H9 (cell line): ENCODE measurements around the gene ASPN. TPM values are rescaled to one million over a fixed set of nuclear protein-coding genes. Genes with fewer than 3 reads are reported as not detected.

Experiments
- DNase-seq: peaks from one replicate; pipeline ENCODE4 v3.0.0-alpha.2; 2017
- H2AFZ ChIP-seq: one replicate; pipeline ENCODE4 v1.6.1; 2013; ENCODE audit warnings: mild to moderate bottlenecking, low read length, control low read depth, moderate library complexity
- H2AK5ac ChIP-seq: 2 replicates; pipeline ENCODE4 v1.6.1; 2013; ENCODE audit warnings: low read length, control low read depth, mixed read lengths; ENCODE audit not compliant: insufficient read length
- H2BK120ac ChIP-seq: one replicate; pipeline ENCODE4 v1.6.1; 2013; ENCODE audit warnings: low read depth, mild to moderate bottlenecking, low read length, control low read depth, inconsistent platforms; ENCODE audit not compliant: poor library complexity, severe bottlenecking
- H2BK12ac ChIP-seq: 2 replicates; pipeline ENCODE4 v1.6.1; 2013; ENCODE audit warnings: low read length, control low read depth, mixed read lengths, low read depth; ENCODE audit not compliant: insufficient read length
- H2BK15ac ChIP-seq: 2 replicates; pipeline ENCODE4 v1.6.1; 2013; ENCODE audit warnings: low read depth, low read length, control low read depth
- H2BK20ac ChIP-seq: one replicate; pipeline ENCODE4 v1.6.1; 2013; ENCODE audit warnings: low read depth, mild to moderate bottlenecking, low read length, control low read depth, inconsistent platforms; ENCODE audit not compliant: poor library complexity, severe bottlenecking
- H2BK5ac ChIP-seq: 2 replicates; pipeline ENCODE4 v1.6.1; 2013; ENCODE audit warnings: low read length, control low read depth, mixed read lengths; ENCODE audit not compliant: insufficient read length
- H3K14ac ChIP-seq: 2 replicates; pipeline ENCODE4 v1.6.1; 2013; ENCODE audit warnings: low read length, control low read depth; ENCODE audit not compliant: insufficient read depth
- H3K18ac ChIP-seq: 2 replicates; pipeline ENCODE4 v1.6.1; 2013; ENCODE audit warnings: low read depth, mild to moderate bottlenecking, mixed read lengths, low read length, control low read depth; ENCODE audit not compliant: insufficient read length
- H3K23ac ChIP-seq: 2 replicates; pipeline ENCODE4 v1.6.1; 2013; ENCODE audit warnings: low read length, control low read depth, mixed read lengths, low read depth; ENCODE audit not compliant: insufficient read length
- H3K23me2 ChIP-seq: 2 replicates; pipeline ENCODE4 v1.6.1; 2013; ENCODE audit warnings: low read depth, mild to moderate bottlenecking, mixed read lengths, low read length, control low read depth; ENCODE audit not compliant: insufficient read length, poor library complexity, severe bottlenecking
- H3K27ac ChIP-seq: 2 replicates; pipeline ENCODE4 v1.5.1; 2013; ENCODE audit warnings: low read length, control low read depth, mixed read lengths, low read depth; ENCODE audit not compliant: insufficient read length
- H3K27me3 ChIP-seq: 2 replicates; pipeline ENCODE4 v1.6.1; 2013; ENCODE audit warnings: low read length, control low read depth, inconsistent platforms; ENCODE audit not compliant: insufficient read depth
- H3K4ac ChIP-seq: 2 replicates; pipeline ENCODE4 v1.6.1; 2013; ENCODE audit warnings: low read depth, mild to moderate bottlenecking, control low read depth, inconsistent platforms, low read length, moderate library complexity
- H3K4me1 ChIP-seq: 2 replicates; pipeline ENCODE4 v1.6.1; 2013; ENCODE audit warnings: low read length, control low read depth, inconsistent platforms; ENCODE audit not compliant: insufficient read depth
- H3K4me2 ChIP-seq: 2 replicates; pipeline ENCODE4 v1.6.1; 2013; ENCODE audit warnings: low read length, control low read depth, mixed read lengths; ENCODE audit not compliant: insufficient read length, insufficient read depth
- H3K56ac ChIP-seq: 2 replicates; pipeline ENCODE4 v1.6.1; 2013; ENCODE audit warnings: low read depth, mild to moderate bottlenecking, mixed read lengths, low read length, control low read depth; ENCODE audit not compliant: insufficient read length
- H3K79me1 ChIP-seq: 2 replicates; pipeline ENCODE4 v1.6.1; 2013; ENCODE audit warnings: low read depth, mild to moderate bottlenecking, moderate library complexity, low read length, control low read depth, inconsistent platforms; ENCODE audit not compliant: insufficient read depth, poor library complexity, severe bottlenecking
- H3K79me2 ChIP-seq: 2 replicates; pipeline ENCODE4 v1.6.1; 2013; ENCODE audit warnings: low read length, control low read depth, inconsistent platforms; ENCODE audit not compliant: insufficient read depth
- H3K9ac ChIP-seq: 2 replicates; pipeline ENCODE4 v1.6.1; 2013; ENCODE audit warnings: low read length, control low read depth, mixed read lengths; ENCODE audit not compliant: insufficient read length; ENCODE audit errors: extremely low read depth
- H3K9me3 ChIP-seq: one replicate; pipeline ENCODE4 v1.6.1; 2013; ENCODE audit warnings: low read depth, low read length, inconsistent platforms; ENCODE audit not compliant: control insufficient read depth
- H3T11ph ChIP-seq: one replicate; pipeline ENCODE4 v1.6.1; 2013; ENCODE audit warnings: mild to moderate bottlenecking, low read length, control low read depth, inconsistent platforms
- H4K20me1 ChIP-seq: one replicate; pipeline ENCODE4 v1.6.1; 2013; ENCODE audit not compliant: control insufficient read depth, insufficient read length, insufficient read depth
- H4K5ac ChIP-seq: 2 replicates; pipeline ENCODE4 v1.6.1; 2013; ENCODE audit warnings: low read depth, mild to moderate bottlenecking, mixed read lengths, low read length, control low read depth; ENCODE audit not compliant: insufficient read length
- H4K8ac ChIP-seq: replicated peaks from 2 replicates; pipeline ENCODE4 v1.6.1; 2013; ENCODE audit warnings: low read length, control low read depth, mixed read lengths, low read depth; ENCODE audit not compliant: insufficient read length
- H4K91ac ChIP-seq: 2 replicates; pipeline ENCODE4 v1.6.1; 2013; ENCODE audit warnings: low read depth, mild to moderate bottlenecking, moderate library complexity, mixed read lengths, low read length, control low read depth; ENCODE audit not compliant: insufficient read length
- H3K27ac Mint-ChIP-seq, 3 experiments: 2 replicates in 2 of 3; 3 replicates in 1 of 3; pipeline ENCODE4 v1.8.0; 2020 to 2021; ENCODE audit warnings: mixed read lengths in 3 of 3, mild to moderate bottlenecking in 1 of 3, moderate library complexity in 1 of 3
- H3K27me3 Mint-ChIP-seq: 2 replicates; pipeline ENCODE4 v1.8.0; 2021; ENCODE audit warnings: low read depth, mild to moderate bottlenecking, moderate library complexity, mixed read lengths
- H3K36me3 Mint-ChIP-seq, 3 experiments: 2 replicates in 2 of 3; 3 replicates in 1 of 3; pipeline ENCODE4 v1.8.0; 2020 to 2021; ENCODE audit warnings: low read depth in 3 of 3, mixed read lengths in 3 of 3; ENCODE audit not compliant: insufficient read depth in 1 of 3
- H3K4me1 Mint-ChIP-seq, 2 experiments: 2 replicates each; pipeline ENCODE4 v1.8.0; 2020; ENCODE audit warnings: mixed read lengths in 2 of 2
- H3K4me3 Mint-ChIP-seq, 2 experiments: 2 replicates in 1 of 2; 3 replicates in 1 of 2; pipeline ENCODE4 v1.8.0; 2020 to 2021; ENCODE audit warnings: mild to moderate bottlenecking in 2 of 2, mixed read lengths in 2 of 2, moderate library complexity in 1 of 2
- H3K9me3 Mint-ChIP-seq, 2 experiments: 2 replicates in 1 of 2; 3 replicates in 1 of 2; pipeline ENCODE4 v1.8.0; 2020; ENCODE audit warnings: mild to moderate bottlenecking in 2 of 2, mixed read lengths in 2 of 2, moderate library complexity in 1 of 2
- CTCF ChIP-seq: fragments of 200-600 bp; sonication (generic); conservative IDR thresholded peaks from 3 replicates; pipeline ENCODE4 v1.8.0; 2021; ENCODE audit warnings: antibody characterized with exemption, mild to moderate bottlenecking
- WGBS: extraction: QIAGEN DNeasy Blood & Tissue Kit; methylation state at CpG from one replicate; pipeline ENCODE4 v1.1.7; 2013; ENCODE audit warnings: missing lambda C conversion rate, low lambda C conversion rate, mixed read lengths; ENCODE audit not compliant: insufficient read length; ENCODE audit errors: extremely low coverage; 5-methylcytosine and 5-hydroxymethylcytosine counted together
- total RNA-seq: library from RNA; stranded (reverse); gene quantifications from 2 replicates; pipeline ENCODE4 v1.2.1, GENCODE V29; 2021

The ASPN gene
- total RNA-seq, 1 experiment from 2014 or later: not detected

GRCh38 chr9:92516521-92516920 is 34.2 kb upstream of the ASPN start:
- DNase-seq: no peak
- Mint-ChIP-seq H3K36me3 (no peaks in the 10 kb centered on the region), H3K9me3 (no peaks in the 10 kb centered on the region), H3K4me3 (no peak overlapping the region), H3K4me1 (peaks cover 15 to 19% of the 10 kb centered on the region in 2 experiments), H3K27me3 (no peaks in the 10 kb centered on the region), H3K27ac (no peak overlapping the region)
- H2AFZ ChIP-seq: no peak overlapping the region
- no peak overlapping the region for H3K14ac ChIP-seq
- H3K79me1 ChIP-seq: no peaks in the 10 kb centered on the region
- no peak overlapping the region for H3K18ac ChIP-seq
- H2BK12ac ChIP-seq: no peak overlapping the region
- H2BK120ac ChIP-seq: no peak overlapping the region
- H4K5ac ChIP-seq: no peak overlapping the region
- H3K23me2 ChIP-seq: no peaks in the 10 kb centered on the region
- H3K27me3 ChIP-seq: no peaks in the 10 kb centered on the region
- H3K4ac ChIP-seq: no peak overlapping the region
- no peak overlapping the region for H2BK15ac ChIP-seq
- H2AK5ac ChIP-seq: no peak overlapping the region
- no peak overlapping the region for H4K8ac ChIP-seq
- no peak overlapping the region for H3K4me2 ChIP-seq
- H3K23ac ChIP-seq: no peak overlapping the region
- no CpG with 5 or more reads among the region's 1 CpG for WGBS
- no peak overlapping the region for H2BK5ac ChIP-seq
- no peak overlapping the region for H3K9ac ChIP-seq
- no peak overlapping the region for H3K56ac ChIP-seq
- no peak for TF ChIP-seq CTCF
- H3K9me3 ChIP-seq: no peaks in the 10 kb centered on the region
- H3K27ac ChIP-seq: no peak overlapping the region
- no peak overlapping the region for H2BK20ac ChIP-seq
- no peak overlapping the region for H4K91ac ChIP-seq
- peaks cover 4% of the 10 kb centered on the region; the same call in 1 of the 2 replicates for H3K4me1 ChIP-seq
- H4K20me1 ChIP-seq: no peaks in the 10 kb centered on the region
- no peaks in the 10 kb centered on the region for H3K79me2 ChIP-seq
- H3T11ph ChIP-seq: no peak overlapping the region
